IMR-90 (cell line): ENCODE measurements around the gene CAMTA1.

ENCODE experiments used
- BHLHE40 ChIP-seq: fragments of 150-350 bp; IDR thresholded peaks from 2 replicates; pipeline ENCODE4 v1.6.1; 2016; ENCODE audit warnings: mild to moderate bottlenecking, low read depth, low read length
- CEBPB ChIP-seq: IDR thresholded peaks from 2 replicates; pipeline ENCODE4 v1.6.1; 2012; ENCODE audit warnings: low read depth, low read length, improper control_type of control experiment
- MAFK ChIP-seq: IDR thresholded peaks from 2 replicates; pipeline ENCODE4 v1.6.1; 2012; ENCODE audit warnings: low read depth, low read length, improper control_type of control experiment
- MAZ ChIP-seq: IDR thresholded peaks from 2 replicates; pipeline ENCODE4 v1.6.1; 2012; ENCODE audit warnings: low read depth, mild to moderate bottlenecking, low read length, improper control_type of control experiment, moderate library complexity, borderline replicate concordance
- MXI1 ChIP-seq: IDR thresholded peaks from 2 replicates; pipeline ENCODE4 v1.6.1; 2012; ENCODE audit warnings: low read depth, mild to moderate bottlenecking, low read length, moderate library complexity, borderline replicate concordance
- POLR2A ChIP-seq: IDR thresholded peaks from 2 replicates; pipeline ENCODE4 v1.6.1; 2012; ENCODE audit warnings: mild to moderate bottlenecking, low read depth, low read length
- RAD21 ChIP-seq: IDR thresholded peaks from 2 replicates; pipeline ENCODE4 v1.6.1; 2012; ENCODE audit warnings: low read length, improper control_type of control experiment
- RCOR1 ChIP-seq: IDR thresholded peaks from 2 replicates; pipeline ENCODE4 v1.6.1; 2012; ENCODE audit warnings: mild to moderate bottlenecking, low read length, improper control_type of control experiment; ENCODE audit not compliant: insufficient replicate concordance
- SMC3 ChIP-seq: fragments of 150-350 bp; IDR thresholded peaks from 2 replicates; pipeline ENCODE4 v1.6.1; 2016; ENCODE audit warnings: low read depth, mild to moderate bottlenecking, antibody characterized with exemption, low read length, moderate library complexity
- TF ChIP-seq, protein P1 (sequence below): fragments of 150-350 bp; IDR thresholded peaks from 2 replicates; pipeline ENCODE4 v1.6.1; 2017; ENCODE audit warnings: mild to moderate bottlenecking, antibody characterized with exemption, low read length, low read depth
- TF ChIP-seq, protein P2 (sequence below): conservative IDR thresholded peaks from 2 replicates; pipeline ENCODE4 v1.5.1; 2012; ENCODE audit warnings: mild to moderate bottlenecking, low read depth, low read length, improper control_type of control experiment
- TF ChIP-seq, protein P3 (sequence below): fragments of 150-350 bp; IDR thresholded peaks from 2 replicates; pipeline ENCODE4 v1.6.1; 2016; ENCODE audit warnings: low read depth, mild to moderate bottlenecking, low read length, moderate library complexity, borderline replicate concordance

DNA sequence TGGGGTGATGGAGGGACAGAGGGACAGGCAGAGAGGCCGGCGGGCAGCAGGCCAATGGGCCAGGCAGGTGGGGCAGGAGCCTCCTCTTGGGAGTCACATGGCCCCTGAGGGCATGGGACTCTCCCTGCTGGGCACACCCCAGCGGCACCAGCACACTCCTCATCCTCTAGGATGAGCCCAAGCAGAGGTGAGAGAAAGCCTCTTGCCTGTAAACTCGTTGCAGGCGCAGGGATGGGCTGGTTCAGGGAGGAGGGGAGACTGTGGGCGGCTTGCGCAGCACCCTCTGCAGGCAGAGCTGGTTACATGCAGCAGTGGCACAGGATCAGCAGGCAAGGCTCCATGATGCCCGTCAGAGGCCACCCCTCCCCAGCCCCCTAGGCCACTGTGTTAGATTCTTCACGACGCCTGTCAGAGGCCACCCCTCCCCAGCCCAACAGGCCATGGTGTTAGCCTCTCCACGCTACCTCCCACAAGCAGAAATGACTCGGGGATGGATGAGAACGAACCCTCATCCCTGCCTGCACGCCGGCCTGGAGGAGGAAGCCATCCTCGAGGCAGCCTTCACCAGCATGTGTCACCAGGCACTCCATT lies 776.2 kb downstream of the CAMTA1 start:
- TF ChIP-seq POLR2A (no peak), RCOR1 (no peak), RAD21 (peak; percentile 35), CEBPB (no peak), MAFK (no peak), MXI1 (no peak), SMC3 (peak; percentile 31; the same call in 1 of the 2 replicates), BHLHE40 (no peak), MAZ (no peak)
- TF ChIP-seq, protein P1, sequence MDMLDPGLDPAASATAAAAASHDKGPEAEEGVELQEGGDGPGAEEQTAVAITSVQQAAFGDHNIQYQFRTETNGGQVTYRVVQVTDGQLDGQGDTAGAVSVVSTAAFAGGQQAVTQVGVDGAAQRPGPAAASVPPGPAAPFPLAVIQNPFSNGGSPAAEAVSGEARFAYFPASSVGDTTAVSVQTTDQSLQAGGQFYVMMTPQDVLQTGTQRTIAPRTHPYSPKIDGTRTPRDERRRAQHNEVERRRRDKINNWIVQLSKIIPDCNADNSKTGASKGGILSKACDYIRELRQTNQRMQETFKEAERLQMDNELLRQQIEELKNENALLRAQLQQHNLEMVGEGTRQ: no peak
- TF ChIP-seq, protein P2, sequence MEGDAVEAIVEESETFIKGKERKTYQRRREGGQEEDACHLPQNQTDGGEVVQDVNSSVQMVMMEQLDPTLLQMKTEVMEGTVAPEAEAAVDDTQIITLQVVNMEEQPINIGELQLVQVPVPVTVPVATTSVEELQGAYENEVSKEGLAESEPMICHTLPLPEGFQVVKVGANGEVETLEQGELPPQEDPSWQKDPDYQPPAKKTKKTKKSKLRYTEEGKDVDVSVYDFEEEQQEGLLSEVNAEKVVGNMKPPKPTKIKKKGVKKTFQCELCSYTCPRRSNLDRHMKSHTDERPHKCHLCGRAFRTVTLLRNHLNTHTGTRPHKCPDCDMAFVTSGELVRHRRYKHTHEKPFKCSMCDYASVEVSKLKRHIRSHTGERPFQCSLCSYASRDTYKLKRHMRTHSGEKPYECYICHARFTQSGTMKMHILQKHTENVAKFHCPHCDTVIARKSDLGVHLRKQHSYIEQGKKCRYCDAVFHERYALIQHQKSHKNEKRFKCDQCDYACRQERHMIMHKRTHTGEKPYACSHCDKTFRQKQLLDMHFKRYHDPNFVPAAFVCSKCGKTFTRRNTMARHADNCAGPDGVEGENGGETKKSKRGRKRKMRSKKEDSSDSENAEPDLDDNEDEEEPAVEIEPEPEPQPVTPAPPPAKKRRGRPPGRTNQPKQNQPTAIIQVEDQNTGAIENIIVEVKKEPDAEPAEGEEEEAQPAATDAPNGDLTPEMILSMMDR: peak; percentile 35
- TF ChIP-seq, protein P3, sequence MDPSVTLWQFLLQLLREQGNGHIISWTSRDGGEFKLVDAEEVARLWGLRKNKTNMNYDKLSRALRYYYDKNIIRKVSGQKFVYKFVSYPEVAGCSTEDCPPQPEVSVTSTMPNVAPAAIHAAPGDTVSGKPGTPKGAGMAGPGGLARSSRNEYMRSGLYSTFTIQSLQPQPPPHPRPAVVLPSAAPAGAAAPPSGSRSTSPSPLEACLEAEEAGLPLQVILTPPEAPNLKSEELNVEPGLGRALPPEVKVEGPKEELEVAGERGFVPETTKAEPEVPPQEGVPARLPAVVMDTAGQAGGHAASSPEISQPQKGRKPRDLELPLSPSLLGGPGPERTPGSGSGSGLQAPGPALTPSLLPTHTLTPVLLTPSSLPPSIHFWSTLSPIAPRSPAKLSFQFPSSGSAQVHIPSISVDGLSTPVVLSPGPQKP: no peak
